ENCODE measurements around the gene PDIK1L. TPM values are rescaled to one million over a fixed set of nuclear protein-coding genes. Genes with fewer than 3 reads are reported as not detected.

Gene PDIK1L
- total RNA-seq, 1 donor from 2014 or later: 6.8 TPM

- H3K9me3 Mint-ChIP-seq (ENCODE audit: low read depth): no peaks in the 10 kb centered on the region
- H3K27me3 Mint-ChIP-seq (ENCODE audit: low read depth): peaks cover 2% of the 10 kb centered on the region
- no peak overlapping the region for H3K4me3 Mint-ChIP-seq (ENCODE audit: unreplicated experiment)
- no peak overlapping the region for H3K27ac Mint-ChIP-seq (ENCODE audit: unreplicated experiment)
- H3K4me1 Mint-ChIP-seq (ENCODE audit: low read depth): peaks cover 4% of the 10 kb centered on the region
- DNase-seq (ENCODE audit: low spot score): no peak
- H3K36me3 Mint-ChIP-seq (ENCODE audit: low read depth): peaks cover 7% of the 10 kb centered on the region
- no peak for TF ChIP-seq CTCF (IDR thresholded peaks at IDR 0.05)
Measured at GRCh38 chr1:26125382-26125781, 13.8 kb downstream of the PDIK1L start.

- no peak for DNase-seq (ENCODE audit: low spot score)
- Mint-ChIP-seq H3K4me1 (ENCODE audit: low read depth) (peaks cover 4% of the 10 kb centered on the region), H3K9me3 (ENCODE audit: low read depth) (no peaks in the 10 kb centered on the region), H3K27ac (ENCODE audit: unreplicated experiment) (no peak overlapping the region), H3K36me3 (ENCODE audit: low read depth) (peaks cover 7% of the 10 kb centered on the region), H3K27me3 (ENCODE audit: low read depth) (peaks cover 2% of the 10 kb centered on the region), H3K4me3 (ENCODE audit: unreplicated experiment) (no peak overlapping the region)
- TF ChIP-seq CTCF (IDR thresholded peaks at IDR 0.05): no peak
Measured at GRCh38 chr1:26125946-26126320, 14.3 kb downstream of the PDIK1L start.

- Mint-ChIP-seq H3K4me3 (ENCODE audit: unreplicated experiment) (no peak overlapping the region), H3K27ac (ENCODE audit: unreplicated experiment) (no peak overlapping the region), H3K36me3 (ENCODE audit: low read depth) (peaks cover 7% of the 10 kb centered on the region), H3K9me3 (ENCODE audit: low read depth) (no peaks in the 10 kb centered on the region), H3K27me3 (ENCODE audit: low read depth) (peaks cover 2% of the 10 kb centered on the region), H3K4me1 (ENCODE audit: low read depth) (peaks cover 4% of the 10 kb centered on the region)
- TF ChIP-seq CTCF (IDR thresholded peaks at IDR 0.05): no peak
- DNase-seq (ENCODE audit: low spot score): no peak
Measured at GRCh38 chr1:26126321-26127084, 14.9 kb downstream of the PDIK1L start.

- Mint-ChIP-seq H3K9me3 (ENCODE audit: low read depth) (no peaks in the 10 kb centered on the region), H3K27me3 (ENCODE audit: low read depth) (peaks cover 2% of the 10 kb centered on the region), H3K4me1 (ENCODE audit: low read depth) (peaks cover 4% of the 10 kb centered on the region), H3K4me3 (ENCODE audit: unreplicated experiment) (no peak overlapping the region), H3K27ac (ENCODE audit: unreplicated experiment) (no peak overlapping the region), H3K36me3 (ENCODE audit: low read depth) (peaks cover 3% of the 10 kb centered on the region)
- DNase-seq (ENCODE audit: low spot score): no peak
- TF ChIP-seq CTCF (IDR thresholded peaks at IDR 0.05): no peak
Measured at GRCh38 chr1:26127235-26128163, 15.9 kb downstream of the PDIK1L start.

GRCh38 chr1:26129778-26130177 lies 18.2 kb downstream of the PDIK1L start:
- TF ChIP-seq CTCF (IDR thresholded peaks at IDR 0.05): no peak
- Mint-ChIP-seq H3K36me3 (ENCODE audit: low read depth) (no peaks in the 10 kb centered on the region), H3K9me3 (ENCODE audit: low read depth) (peaks cover 3% of the 10 kb centered on the region), H3K4me3 (ENCODE audit: unreplicated experiment) (no peak overlapping the region), H3K27me3 (ENCODE audit: low read depth) (peaks cover 2% of the 10 kb centered on the region), H3K4me1 (ENCODE audit: low read depth) (no peaks in the 10 kb centered on the region), H3K27ac (ENCODE audit: unreplicated experiment) (no peak overlapping the region)
- DNase-seq (ENCODE audit: low spot score): no peak

Measured in chondrocyte (in vitro differentiated cells).